NCI-H146 treated with DMSO at 0.1 percent for 48 hours (cell line): ENCODE results near the gene SNRNP70.
A peak's percentile ranks its signal among the peaks of the same experiment; 100 is the strongest.
"Not testable (repeated sequence)": the region's sequence is repeated elsewhere in the genome, so short reads cannot be mapped to it uniquely, and the experiment has no call there.

Source experiments
- DNase-seq: peaks from one replicate; lab custom pipeline; 2025; ENCODE audit not compliant: unreplicated experiment; lab: John Stamatoyannopoulos, UW

The SNRNP70 gene

GRCh38 chr19:49064029-49064629, 21.1 kb upstream of the SNRNP70 start:
- DNase-seq: no peak

- no peak for DNase-seq
These were observed 20.3 kb upstream of the SNRNP70 start, which contains the start of gene NTF4 for GRCh38 chr19:49064768-49065611. NTF4 (minus strand) TSS chr19:49064818; CDS start chr19:49061997, 2,821 bp downstream.

- no peak for DNase-seq
These were observed 19.2 kb upstream of the SNRNP70 start for GRCh38 chr19:49065905-49066512.

DNA sequence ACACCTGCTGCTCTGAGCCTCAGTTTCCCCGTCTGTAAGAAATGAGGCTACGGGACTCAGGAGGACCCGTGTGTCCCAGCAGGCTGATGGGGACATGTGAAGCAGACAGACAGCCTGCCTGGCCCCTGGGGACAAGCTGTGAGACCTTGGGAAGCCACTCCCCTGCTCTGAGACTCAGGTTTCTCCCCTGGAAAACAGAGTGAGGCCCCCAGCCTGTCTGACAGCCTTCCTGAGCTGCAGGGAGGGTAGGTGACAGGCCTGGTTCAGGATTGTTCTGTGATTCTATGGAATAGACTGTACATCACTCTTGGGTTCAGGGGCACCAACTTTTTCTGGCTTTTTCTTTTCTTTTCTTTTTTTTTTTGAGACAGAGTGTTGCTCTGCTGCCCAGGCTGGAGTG, 17.7 kb upstream of the SNRNP70 start:
- no peak for DNase-seq

GRCh38 chr19:49069026-49069425, 16.2 kb upstream of the SNRNP70 start:
- DNase-seq: no peak

- DNase-seq: no peak
These were observed 14.8 kb upstream of the SNRNP70 start for GRCh38 chr19:49070416-49070815.

DNA sequence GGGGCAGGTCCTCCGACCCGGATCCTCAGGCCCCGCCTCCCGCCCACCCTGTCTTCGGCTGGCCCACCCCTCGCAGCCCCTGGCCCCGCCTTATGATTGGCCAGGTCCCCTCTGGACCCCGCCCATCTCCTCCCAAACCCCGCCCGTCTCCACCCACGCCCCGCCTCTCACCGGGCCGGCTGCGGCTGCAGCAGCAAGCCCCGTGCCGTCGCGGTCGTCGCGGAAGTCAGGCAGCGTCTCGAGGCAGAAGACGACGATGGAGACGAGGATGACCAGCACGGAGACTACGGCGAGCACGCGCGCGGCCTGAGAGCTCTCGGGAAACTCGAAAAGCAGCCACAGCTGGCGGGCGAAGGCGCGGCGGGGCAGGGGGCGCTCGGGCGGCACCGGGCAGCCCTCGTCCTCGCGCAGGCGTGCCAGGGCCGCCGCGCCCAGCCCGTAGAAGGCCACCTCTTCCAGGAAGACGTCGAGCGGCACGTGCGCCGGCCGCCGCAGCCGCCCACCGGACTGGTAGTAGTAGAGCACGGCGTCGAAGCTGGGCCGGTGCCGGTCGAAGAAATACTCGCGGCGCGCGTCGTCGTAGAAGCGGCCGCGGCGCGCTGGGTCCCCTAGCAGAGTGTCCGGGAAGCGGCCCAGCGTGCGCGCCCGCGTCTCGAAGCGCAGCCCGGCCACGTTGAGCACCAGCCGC, 13.2 kb upstream of the SNRNP70 start:
- DNase-seq: no peak

- DNase-seq: peak; percentile 15
These were observed 11.5 kb upstream of the SNRNP70 start for GRCh38 chr19:49073514-49074378.

DNA sequence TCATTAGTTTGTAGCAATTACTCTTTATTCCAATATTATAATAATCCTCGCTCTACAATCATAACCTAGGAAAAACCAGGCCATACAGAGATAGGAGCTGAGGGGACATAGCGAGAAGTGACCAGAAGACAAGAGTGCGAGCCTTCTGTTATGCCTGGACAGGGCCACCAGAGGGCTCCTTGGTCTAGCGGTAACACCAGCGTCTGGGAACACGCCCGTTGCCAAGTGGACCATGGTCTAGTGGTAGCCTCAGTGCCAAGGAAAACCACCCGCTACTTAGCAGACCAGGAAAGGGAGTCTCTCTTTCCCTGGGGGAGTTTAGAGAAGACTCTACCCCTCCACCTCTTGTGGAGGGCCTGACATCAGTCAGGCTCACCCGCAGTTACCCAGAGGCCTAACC, 10.4 kb upstream of the SNRNP70 start:
- DNase-seq: not testable (repeated sequence)

GRCh38 chr19:49080392-49080791, 4.9 kb upstream of the SNRNP70 start:
- no peak for DNase-seq

GRCh38 chr19:49081273-49081672, 4.0 kb upstream of the SNRNP70 start:
- DNase-seq: no peak

DNA sequence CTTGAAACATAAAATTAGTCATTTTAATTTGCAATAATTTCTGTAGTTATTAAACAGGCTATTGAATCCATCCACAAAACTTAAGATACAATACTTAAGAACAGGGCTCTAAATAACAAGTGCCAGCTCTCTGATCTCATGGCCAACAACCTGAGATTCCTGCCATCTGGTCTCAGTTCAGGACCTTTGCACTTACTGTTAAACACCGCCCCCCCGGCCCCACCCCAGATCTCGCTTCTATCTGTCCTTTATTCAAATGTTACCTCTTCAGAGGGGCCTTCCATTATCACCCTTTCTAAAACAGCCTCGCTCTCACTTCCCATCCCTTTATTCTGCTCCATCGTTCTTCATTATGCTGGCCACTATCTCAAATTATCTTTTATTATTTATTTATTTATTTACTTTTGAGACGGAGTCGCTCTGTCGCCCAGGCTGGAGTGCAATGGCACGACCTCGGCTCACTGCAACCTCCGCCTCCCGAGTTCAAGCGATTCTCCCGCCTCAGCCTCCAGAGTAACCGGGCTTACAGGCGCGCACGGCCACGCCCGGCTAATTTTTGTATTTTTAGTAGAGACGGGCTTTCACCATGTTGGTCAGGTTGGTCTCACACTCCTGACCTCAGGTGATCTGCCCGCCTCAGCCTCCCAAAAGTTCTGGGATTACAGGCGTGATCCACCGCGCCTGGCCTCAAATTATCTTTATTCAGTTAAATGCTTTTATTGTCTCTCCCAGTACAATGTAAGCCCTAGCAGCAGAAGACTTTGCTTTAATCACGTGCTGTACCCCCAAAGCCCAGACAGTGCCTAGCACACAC, 838 bp upstream of the SNRNP70 start:
- peak; percentile 45 for DNase-seq

DNA sequence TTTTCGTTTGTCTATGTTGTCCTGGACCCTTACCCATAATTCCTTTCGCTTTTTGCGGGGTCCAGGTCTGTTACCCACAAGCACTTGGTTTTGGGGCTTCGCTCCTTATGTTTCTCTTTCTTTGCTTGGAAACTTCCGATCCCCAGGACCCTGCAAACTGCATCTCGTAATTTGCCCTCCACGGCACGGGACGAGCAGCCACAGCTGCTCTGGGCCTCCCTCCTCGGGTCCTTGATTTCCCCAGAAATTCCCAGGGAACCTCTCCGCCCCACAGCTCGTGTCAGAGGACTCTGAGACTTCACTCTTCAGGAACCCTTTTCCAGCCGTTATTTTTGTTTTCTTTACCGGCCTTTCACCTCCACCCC, 599 bp downstream of the SNRNP70 start:
- no peak for DNase-seq

GRCh38 chr19:49086296-49086695, 1.0 kb downstream of the SNRNP70 start:
- no peak for DNase-seq

DNA sequence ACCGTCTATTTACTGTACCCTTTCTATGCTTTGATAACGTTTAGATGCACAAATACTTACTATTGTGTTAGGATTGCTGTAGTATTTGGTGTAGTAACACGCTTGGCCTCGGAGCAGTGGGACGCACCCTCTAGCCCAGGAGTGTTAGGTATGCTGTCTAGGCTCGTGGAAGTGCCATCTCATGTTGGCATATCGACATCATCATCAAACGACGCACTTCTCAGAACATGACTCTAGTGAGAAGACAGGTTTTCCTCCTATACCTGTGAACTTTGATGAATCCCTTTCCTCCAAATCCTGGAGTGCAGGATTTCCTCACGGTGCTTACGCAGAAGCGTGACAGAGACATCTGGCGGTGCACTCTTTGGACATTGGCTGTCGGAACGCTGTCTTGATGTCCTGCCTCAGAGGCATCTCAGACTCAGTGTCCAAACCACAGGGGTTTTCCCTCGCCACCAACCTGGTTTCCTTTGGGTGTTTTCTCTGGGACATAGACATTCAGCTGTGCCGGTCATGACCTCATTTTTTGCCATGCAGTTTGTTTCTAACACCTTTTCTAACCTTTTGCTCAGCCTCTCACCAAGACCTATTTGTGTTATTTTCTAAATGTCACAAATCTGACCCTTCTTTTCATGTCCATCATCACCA, 6.3 kb downstream of the SNRNP70 start:
- no peak for DNase-seq

- DNase-seq: no peak
These were observed 7.4 kb downstream of the SNRNP70 start for GRCh38 chr19:49092686-49093085.

DNA sequence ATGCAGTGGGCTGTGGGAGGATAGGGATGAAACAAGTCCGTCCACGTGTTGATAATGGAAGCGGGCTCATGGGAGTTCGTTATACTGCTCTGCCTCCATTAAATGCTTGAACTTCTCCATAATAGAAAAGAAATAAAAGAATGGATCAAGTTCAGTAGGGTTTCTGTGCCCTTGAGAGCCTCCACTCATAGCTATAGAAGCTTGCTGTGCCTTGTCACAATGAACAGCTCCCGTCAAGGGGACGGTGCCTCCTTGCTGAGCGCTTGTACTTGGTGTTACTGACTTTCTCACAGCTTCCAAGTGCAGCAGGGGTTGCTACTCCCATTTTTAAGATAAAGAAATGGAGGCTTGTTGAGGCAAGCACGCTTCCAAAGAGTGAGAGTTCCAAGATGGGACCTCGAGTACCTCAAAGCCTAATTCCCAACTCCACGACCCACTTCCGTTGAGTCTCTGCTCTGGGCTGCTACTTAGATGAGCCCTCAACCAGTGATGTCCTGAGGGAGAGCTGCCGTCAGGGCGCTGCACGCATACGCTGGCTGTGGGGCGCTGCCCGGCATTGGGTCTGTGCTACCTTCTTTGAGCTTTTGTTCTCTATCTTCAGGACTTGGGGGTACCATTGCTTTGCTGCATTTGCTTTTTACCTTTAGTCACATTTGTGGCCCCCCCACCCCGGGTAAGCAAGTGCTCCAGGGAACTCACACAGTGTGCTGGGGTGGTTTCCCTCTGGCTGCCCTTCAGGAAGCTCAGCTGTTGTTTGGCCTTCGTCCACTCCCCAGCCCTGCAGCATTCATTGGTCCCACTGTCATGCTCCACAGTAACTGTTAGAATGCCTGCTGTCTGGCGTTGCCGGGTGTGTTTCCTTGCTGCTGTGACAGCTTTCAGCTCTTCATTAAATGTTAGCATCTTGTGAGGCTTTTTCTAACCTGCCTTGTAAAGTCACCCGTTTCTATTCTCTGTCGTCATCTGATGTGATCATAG, 9.5 kb downstream of the SNRNP70 start:
- DNase-seq: no peak
